ENCODE measurements around the gene KMT5B. TPM values are rescaled to one million over a fixed set of nuclear protein-coding genes. Genes with fewer than 3 reads are reported as not detected.

Gene KMT5B
- total and polyA plus RNA-seq, 2 experiments from 2014 or later, result 26.4 to 31.0 TPM

GRCh38 chr11:68148879-68149278 is 64.2 kb downstream of the KMT5B start (continued):
- no peak for TF ChIP-seq EZH2 (IDR thresholded peaks at IDR 0.05; ENCODE audit: low read depth, unreplicated experiment)
- no peak for TF ChIP-seq ETS1 (IDR thresholded peaks at IDR 0.05)
- no peak for TF ChIP-seq EZH2phosphoT487 (IDR thresholded peaks at IDR 0.05; ENCODE audit: unreplicated experiment)

- no peak overlapping the region for H3K4me3 Mint-ChIP-seq
- DNase-seq (ENCODE audit: low spot score), result no peak
- Histone ChIP-seq H2AFZ (no peak overlapping the region), H3K9me2 (ENCODE audit: insufficient read depth) (no peaks in the 10 kb centered on the region), H3K79me2 (replicated peaks; ENCODE audit: insufficient read depth) (no peaks in the 10 kb centered on the region), H3K27ac (ENCODE audit: low read depth) (no peak overlapping the region), H3K36me3 (ENCODE audit: insufficient read depth) (no peaks in the 10 kb centered on the region), H3K4me1 (ENCODE audit: insufficient read depth) (no peaks in the 10 kb centered on the region), H3K27me3 (ENCODE audit: insufficient read depth) (no peaks in the 10 kb centered on the region), H3K4me3 (no peak overlapping the region), H3K4me2 (no peak overlapping the region), H3F3A (replicated peaks; ENCODE audit: low read depth) (no peaks in the 10 kb centered on the region), H4K20me1 (replicated peaks; ENCODE audit: insufficient read depth) (no peaks in the 10 kb centered on the region)
- no peak overlapping the region for H3K27ac Mint-ChIP-seq
- peaks cover 7% of the 10 kb centered on the region for H3K27me3 Mint-ChIP-seq (ENCODE audit: insufficient read depth, low read depth, poor library complexity)
- H3K9me3 Mint-ChIP-seq, result no peaks in the 10 kb centered on the region; the same call in 2 of the 3 replicates
- no peak for ATAC-seq
- no peaks in the 10 kb centered on the region; the same call in 2 of the 3 replicates for H3K4me1 Mint-ChIP-seq
- TF ChIP-seq CTCF (conservative IDR thresholded peaks at IDR 0.05; ENCODE audit: low read depth in 2 of 2), result no peak
- no peaks in the 10 kb centered on the region; the same call in 2 of the 3 replicates for H3K36me3 Mint-ChIP-seq (ENCODE audit: low read depth)
Observed at GRCh38 chr11:68148071-68148805, 64.9 kb downstream of the KMT5B start.

- Mint-ChIP-seq H3K27ac (no peak overlapping the region), H3K36me3 (ENCODE audit: low read depth) (no peaks in the 10 kb centered on the region; the same call in 2 of the 3 replicates), H3K4me3 (no peak overlapping the region), H3K4me1 (no peaks in the 10 kb centered on the region; the same call in 2 of the 3 replicates), H3K9me3 (no peaks in the 10 kb centered on the region; the same call in 2 of the 3 replicates), H3K27me3 (ENCODE audit: insufficient read depth, low read depth, poor library complexity) (peaks cover 4% of the 10 kb centered on the region)
- Histone ChIP-seq H3K4me3 (no peak overlapping the region), H3K4me2 (no peak overlapping the region), H3K79me2 (replicated peaks; ENCODE audit: insufficient read depth) (no peaks in the 10 kb centered on the region), H3F3A (replicated peaks; ENCODE audit: low read depth) (no peaks in the 10 kb centered on the region), H3K9me2 (ENCODE audit: insufficient read depth) (no peaks in the 10 kb centered on the region), H3K4me1 (ENCODE audit: insufficient read depth) (no peaks in the 10 kb centered on the region), H4K20me1 (replicated peaks; ENCODE audit: insufficient read depth) (no peaks in the 10 kb centered on the region), H3K27me3 (ENCODE audit: insufficient read depth) (no peaks in the 10 kb centered on the region), H3K27ac (ENCODE audit: low read depth) (no peak overlapping the region), H2AFZ (peak overlapping the region; percentile 59), H3K36me3 (ENCODE audit: insufficient read depth) (no peaks in the 10 kb centered on the region)
- peak; percentile 14; the same call in 2 of the 3 replicates for ATAC-seq
- DNase-seq (ENCODE audit: low spot score), result no peak
- no peak for TF ChIP-seq JUNB (IDR thresholded peaks at IDR 0.05; ENCODE audit: unreplicated experiment)
- no peak for TF ChIP-seq NANOG (IDR thresholded peaks at IDR 0.05; ENCODE audit: borderline replicate concordance)
- no peak for TF ChIP-seq REST (IDR thresholded peaks at IDR 0.05; ENCODE audit: unreplicated experiment)
- no peak for TF ChIP-seq EZH2phosphoT487 (IDR thresholded peaks at IDR 0.05; ENCODE audit: unreplicated experiment)
- TF ChIP-seq ETS1 (IDR thresholded peaks at IDR 0.05), result no peak
- no peak for TF ChIP-seq STAT1 (IDR thresholded peaks at IDR 0.05; ENCODE audit: unreplicated experiment)
- TF ChIP-seq CREB1 (CRISPR knock-in tag; IDR thresholded peaks at IDR 0.05; ENCODE audit: low read depth), result no peak
- no peak for TF ChIP-seq CTCF (conservative IDR thresholded peaks at IDR 0.05; ENCODE audit: low read depth in 2 of 2)
Observed at GRCh38 chr11:68146704-68147474, 66.2 kb downstream of the KMT5B start.
